ENCODE data around the gene TMEM106C. TPM values are rescaled to one million over a fixed set of nuclear protein-coding genes. Genes with fewer than 3 reads are reported as not detected.
A peak's percentile ranks its signal among the peaks of the same experiment; 100 is the strongest.

TMEM106C gene
- total RNA-seq, 1 donor = 90.7 TPM

DNA sequence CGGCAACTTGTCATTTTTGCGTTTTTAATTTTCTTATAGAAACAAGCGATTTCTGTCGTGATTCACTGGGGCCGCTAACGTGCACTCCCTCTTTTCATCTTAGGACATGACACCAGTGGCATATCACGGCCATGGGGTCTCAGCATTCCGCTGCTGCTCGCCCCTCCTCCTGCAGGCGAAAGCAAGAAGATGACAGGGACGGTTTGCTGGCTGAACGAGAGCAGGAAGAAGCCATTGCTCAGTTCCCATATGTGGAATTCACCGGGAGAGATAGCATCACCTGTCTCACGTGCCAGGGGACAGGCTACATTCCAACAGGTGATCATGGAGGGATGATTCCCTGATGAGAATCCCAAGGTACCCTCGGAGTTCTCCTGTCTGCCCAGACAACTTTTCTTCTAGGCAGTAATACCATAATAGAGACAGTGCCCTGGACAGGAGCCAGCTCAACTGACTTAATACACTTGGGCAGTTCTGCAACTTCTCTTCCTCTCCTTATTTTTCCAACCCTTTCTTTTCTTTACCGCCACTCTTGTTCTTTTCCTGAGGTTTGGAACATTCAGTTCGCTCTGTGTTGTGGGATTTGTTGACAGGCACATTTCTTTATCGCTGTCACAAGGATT is 821 bp downstream of the TMEM106C start:
- peak overlapping the region; percentile 77 for H3K4me3 ChIP-seq (ENCODE audit: low read depth, low read length)
- DNase-seq (ENCODE audit: low read depth) = peak; percentile 22
- TF ChIP-seq, protein P1, sequence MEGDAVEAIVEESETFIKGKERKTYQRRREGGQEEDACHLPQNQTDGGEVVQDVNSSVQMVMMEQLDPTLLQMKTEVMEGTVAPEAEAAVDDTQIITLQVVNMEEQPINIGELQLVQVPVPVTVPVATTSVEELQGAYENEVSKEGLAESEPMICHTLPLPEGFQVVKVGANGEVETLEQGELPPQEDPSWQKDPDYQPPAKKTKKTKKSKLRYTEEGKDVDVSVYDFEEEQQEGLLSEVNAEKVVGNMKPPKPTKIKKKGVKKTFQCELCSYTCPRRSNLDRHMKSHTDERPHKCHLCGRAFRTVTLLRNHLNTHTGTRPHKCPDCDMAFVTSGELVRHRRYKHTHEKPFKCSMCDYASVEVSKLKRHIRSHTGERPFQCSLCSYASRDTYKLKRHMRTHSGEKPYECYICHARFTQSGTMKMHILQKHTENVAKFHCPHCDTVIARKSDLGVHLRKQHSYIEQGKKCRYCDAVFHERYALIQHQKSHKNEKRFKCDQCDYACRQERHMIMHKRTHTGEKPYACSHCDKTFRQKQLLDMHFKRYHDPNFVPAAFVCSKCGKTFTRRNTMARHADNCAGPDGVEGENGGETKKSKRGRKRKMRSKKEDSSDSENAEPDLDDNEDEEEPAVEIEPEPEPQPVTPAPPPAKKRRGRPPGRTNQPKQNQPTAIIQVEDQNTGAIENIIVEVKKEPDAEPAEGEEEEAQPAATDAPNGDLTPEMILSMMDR (IDR thresholded peaks at IDR 0.05; ENCODE audit: insufficient read depth, low read length) = no peak

DNA sequence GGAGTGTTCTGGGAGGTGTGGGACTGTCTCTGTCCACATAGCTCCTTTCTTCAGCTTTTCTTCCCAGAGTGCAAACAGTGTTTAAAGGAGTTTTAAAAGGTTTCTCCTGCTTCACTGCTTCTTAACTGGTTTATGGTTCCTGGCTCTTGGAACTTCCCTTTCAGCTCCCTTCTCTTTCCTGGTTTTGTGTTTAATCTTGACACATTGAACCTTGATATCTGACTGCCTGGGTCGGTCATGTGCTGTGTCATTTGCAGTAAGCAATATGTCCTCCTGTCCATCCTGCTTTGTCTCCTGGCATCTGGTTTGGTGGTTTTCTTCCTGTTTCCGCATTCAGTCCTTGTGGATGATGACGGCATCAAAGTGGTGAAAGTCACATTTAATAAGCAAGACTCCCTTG is 2.2 kb downstream of the TMEM106C start:
- DNase-seq (ENCODE audit: low read depth) = no peak
- TF ChIP-seq, protein P1 (IDR thresholded peaks at IDR 0.05; ENCODE audit: insufficient read depth, low read length) = no peak
- H3K4me3 ChIP-seq (ENCODE audit: low read depth, low read length) = no peak overlapping the region

DNA sequence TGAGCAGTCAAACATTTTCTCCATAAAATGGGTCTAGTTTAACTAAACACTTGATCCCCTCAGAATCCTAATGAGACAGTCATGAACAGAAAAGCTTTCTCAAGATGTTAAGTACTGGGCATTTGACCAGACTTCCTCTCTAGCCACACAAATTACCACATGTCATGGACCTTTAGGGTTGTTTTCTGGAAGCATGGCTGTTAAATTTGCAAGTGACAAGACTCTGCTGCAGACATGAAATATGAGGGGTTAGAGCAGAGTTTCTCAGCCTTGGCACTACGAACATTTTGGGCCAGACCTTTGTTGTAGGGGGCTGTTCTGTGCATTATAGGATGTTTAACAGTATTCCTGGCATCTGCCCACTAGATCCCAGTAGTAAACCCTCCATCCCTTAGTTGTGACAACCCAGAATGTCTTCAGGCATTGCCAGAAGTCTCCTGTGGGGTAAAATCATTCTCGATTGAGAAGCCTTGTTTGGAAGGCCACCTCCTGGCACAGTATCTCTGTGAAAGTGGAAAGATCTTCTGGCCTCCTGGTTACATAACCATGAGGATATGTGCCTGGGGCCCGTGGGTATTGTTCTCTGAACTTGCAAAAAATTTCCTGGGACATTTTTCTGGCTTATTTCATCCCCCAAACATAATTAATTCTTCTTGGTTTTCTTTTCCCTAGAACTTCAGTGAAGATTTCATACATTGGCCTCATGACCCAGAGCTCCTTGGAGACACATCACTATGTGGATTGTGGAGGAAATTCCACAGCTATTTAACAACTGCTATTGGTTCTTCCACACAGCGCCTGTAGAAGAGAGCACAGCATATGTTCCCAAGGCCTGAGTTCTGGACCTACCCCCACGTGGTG is 4.3 kb downstream of the TMEM106C start:
- peak; percentile 72 for DNase-seq (ENCODE audit: low read depth)
- no peak overlapping the region for H3K4me3 ChIP-seq (ENCODE audit: low read depth, low read length)
- TF ChIP-seq, protein P1 (IDR thresholded peaks at IDR 0.05; ENCODE audit: insufficient read depth, low read length) = no peak

DNA sequence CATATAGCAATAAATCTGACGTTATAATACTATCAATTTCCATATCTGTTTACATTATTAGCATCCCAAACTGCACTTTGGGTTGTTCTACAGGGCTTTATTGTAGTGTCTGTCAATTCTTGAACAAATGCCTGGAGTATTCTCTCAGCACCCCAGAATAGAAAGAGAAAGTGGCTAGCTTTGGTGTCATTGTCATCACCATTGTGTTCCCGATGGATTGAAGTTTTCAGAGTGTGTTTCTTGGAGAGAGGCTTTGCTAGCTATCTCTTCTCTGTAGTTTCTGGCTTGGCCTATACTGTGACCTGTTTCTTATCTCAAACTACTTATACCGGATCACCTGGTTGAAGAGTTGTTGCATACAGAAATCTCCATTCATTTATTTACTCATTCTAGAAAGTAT is 6.4 kb downstream of the TMEM106C start:
- DNase-seq (ENCODE audit: low read depth) = no peak
- TF ChIP-seq, protein P1 (IDR thresholded peaks at IDR 0.05; ENCODE audit: insufficient read depth, low read length) = no peak
- no peak overlapping the region for H3K4me3 ChIP-seq (ENCODE audit: low read depth, low read length)

DNA sequence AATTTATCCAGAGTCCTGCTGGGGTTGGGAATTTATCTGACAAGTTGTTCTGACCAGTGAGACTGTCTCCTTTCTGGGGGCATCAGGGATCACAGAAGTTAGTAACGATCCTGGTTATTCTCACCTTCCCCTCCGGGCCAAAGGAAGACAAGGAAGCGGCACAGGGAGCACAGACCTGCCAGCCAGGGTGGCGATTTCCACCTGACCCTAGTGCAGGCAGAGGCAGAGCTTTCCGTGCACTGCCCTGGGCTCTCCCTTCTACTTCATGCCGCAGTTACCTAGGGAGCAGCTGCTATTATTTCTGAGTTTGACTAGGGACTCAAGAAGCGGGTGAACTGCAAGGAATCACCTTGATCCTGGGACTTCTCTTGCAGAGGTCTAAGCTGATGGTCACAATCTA is 7.4 kb downstream of the TMEM106C start:
- DNase-seq (ENCODE audit: low read depth) = no peak
- no peak overlapping the region for H3K4me3 ChIP-seq (ENCODE audit: low read depth, low read length)
- TF ChIP-seq, protein P1 (IDR thresholded peaks at IDR 0.05; ENCODE audit: insufficient read depth, low read length) = no peak

DNA sequence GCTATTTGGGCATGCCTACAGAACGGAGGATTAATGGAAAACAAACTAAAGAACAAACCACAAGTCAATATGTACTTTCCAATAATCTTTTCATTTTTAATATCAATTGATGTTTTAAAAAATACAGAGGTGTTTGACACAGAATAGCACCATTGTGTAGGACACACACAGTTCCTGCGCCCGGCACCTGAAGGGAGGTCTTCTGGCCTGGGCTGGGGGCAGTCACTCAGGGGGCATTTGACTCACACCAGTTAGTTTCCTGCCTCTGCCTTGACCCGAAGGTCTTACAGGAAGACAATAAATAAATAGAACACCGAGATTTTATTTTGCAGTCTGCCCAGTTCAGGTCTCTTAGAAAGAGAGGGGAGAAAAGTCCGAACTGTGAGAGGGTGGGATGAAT is 9.5 kb downstream of the TMEM106C start:
- no peak overlapping the region for H3K4me3 ChIP-seq (ENCODE audit: low read depth, low read length)
- DNase-seq (ENCODE audit: low read depth) = no peak
- TF ChIP-seq, protein P1 (IDR thresholded peaks at IDR 0.05; ENCODE audit: insufficient read depth, low read length) = no peak
